SH-SY5Y (cell line): Measurements from ENCODE around the gene DYNC2I2.

Experiments used
- GATA2 ChIP-seq: IDR thresholded peaks from 2 replicates; pipeline ENCODE4 v1.6.1; 2011; ENCODE audit warnings: mild to moderate bottlenecking, low read depth, low read length
- GATA3 ChIP-seq: IDR thresholded peaks from 2 replicates; pipeline ENCODE4 v1.6.1; 2011; ENCODE audit warnings: low read depth, mild to moderate bottlenecking, low read length, moderate library complexity

- TF ChIP-seq GATA3 (no peak), GATA2 (no peak)
Observed at GRCh38 chr9:128588581-128589233, 67.9 kb downstream of the DYNC2I2 start.
